A673 (cell line): ENCODE data around the gene CNPPD1.

Source experiments
- CTCF ChIP-seq: fragments of 300-800, 200-600 bp; sonication (generic); conservative IDR thresholded peaks from 2 replicates; pipeline ENCODE4 v1.5.1; 2017; ENCODE audit warnings: low read depth, mild to moderate bottlenecking, antibody characterized with exemption, low read length, moderate library complexity, mixed read lengths
- EZH2 ChIP-seq: fragments of 200-600 bp; sonication (generic); IDR thresholded peaks from 2 replicates; pipeline ENCODE4 v1.6.1; 2017; ENCODE audit warnings: borderline replicate concordance, low read depth, mild to moderate bottlenecking, mixed read lengths, antibody characterized with exemption, low read length; ENCODE audit not compliant: poor library complexity, severe bottlenecking

- TF ChIP-seq CTCF: no peak
- no peak for TF ChIP-seq EZH2
Observed at GRCh38 chr2:219180961-219181360, 4.2 kb upstream of the CNPPD1 start.
